Activated CD4-positive, alpha-beta T cell treated with anti-CD3 and anti-CD28 coated beads, Interleukin-2, amount 50 U/mL, for 24 hours (primary cell): ENCODE data around the gene MUCL3.
"Not testable (repeated sequence)": the region's sequence is repeated elsewhere in the genome, so short reads cannot be mapped to it uniquely, and the experiment has no call there.

Source experiments
- DNase-seq, 2 donors: peaks; one replicate each; pipeline ENCODE4 v3.0.0-alpha.2; 2020; ENCODE audit warnings: low read depth in 1 of 2, low spot score in 1 of 2

Gene MUCL3

GRCh38 chr6:30937265-30937664, 3.5 kb upstream of the MUCL3 start:
- DNase-seq = no peak

GRCh38 chr6:30938730-30939129, 2.0 kb upstream of the MUCL3 start:
- no peak for DNase-seq

GRCh38 chr6:30939473-30939872, 1.3 kb upstream of the MUCL3 start:
- no peak for DNase-seq

GRCh38 chr6:30942338-30943060, 1.7 kb downstream of the MUCL3 start:
- no peak for DNase-seq

- no peak for DNase-seq
Measured at GRCh38 chr6:30944051-30944450, 3.3 kb downstream of the MUCL3 start.

GRCh38 chr6:30945281-30945680, 4.5 kb downstream of the MUCL3 start:
- no peak for DNase-seq

GRCh38 chr6:30947231-30947630, 6.5 kb downstream of the MUCL3 start:
- no peak for DNase-seq

GRCh38 chr6:30948811-30949210, 8.0 kb downstream of the MUCL3 start:
- DNase-seq = no peak

- DNase-seq = no peak
Measured at GRCh38 chr6:30951907-30952469, 11.2 kb downstream of the MUCL3 start.

- DNase-seq = no peak
Measured at GRCh38 chr6:30954631-30955366, 14.0 kb downstream of the MUCL3 start.

- peak; percentile 55 to 79 for DNase-seq
Measured at GRCh38 chr6:30955367-30956042, 14.7 kb downstream of the MUCL3 start.

- DNase-seq = no peak
Measured at GRCh38 chr6:30957716-30958115, 16.9 kb downstream of the MUCL3 start.

- no peak for DNase-seq
Measured at GRCh38 chr6:30960907-30961673, 20.3 kb downstream of the MUCL3 start.

- no peak for DNase-seq
Measured at GRCh38 chr6:30962716-30963115, 21.9 kb downstream of the MUCL3 start.

- DNase-seq = no peak
Measured at GRCh38 chr6:30963641-30964040, 22.9 kb downstream of the MUCL3 start.

GRCh38 chr6:30964075-30964474, 23.3 kb downstream of the MUCL3 start:
- DNase-seq = no peak

GRCh38 chr6:30965140-30965601, 24.4 kb downstream of the MUCL3 start:
- no peak for DNase-seq

GRCh38 chr6:30966154-30966553, 25.4 kb downstream of the MUCL3 start:
- DNase-seq = no peak

- not testable (repeated sequence) for DNase-seq
Measured at GRCh38 chr6:30969171-30969570, 28.4 kb downstream of the MUCL3 start.

GRCh38 chr6:30970946-30971345, 30.2 kb downstream of the MUCL3 start:
- no peak for DNase-seq

- DNase-seq = no peak
Measured at GRCh38 chr6:30972816-30973215, 32.0 kb downstream of the MUCL3 start.
